Esophagus muscularis mucosa (tissue), 4 donors: ENCODE data around the gene NARF.
A peak's percentile ranks its signal among the peaks of the same experiment; 100 is the strongest.

Experiments
- CTCF ChIP-seq, 3 experiments: fragments of 200-600 bp in 2 of 3; fragments of 450-650 bp in 1 of 3; sonication (generic) in 2 of 3; IDR thresholded peaks; one replicate each; pipeline ENCODE4 v1.5.1; 2017 to 2019; ENCODE audit warnings: antibody characterized with exemption in 3 of 3, mild to moderate bottlenecking in 2 of 3, moderate library complexity in 1 of 3
- EP300 ChIP-seq: sonication (generic); formaldehyde crosslinking; IDR thresholded peaks from one replicate; pipeline ENCODE4 v1.6.1; 2017; ENCODE audit warnings: antibody characterized with exemption
- POLR2AphosphoS5 ChIP-seq, 2 donors: sonication (generic); formaldehyde crosslinking; IDR thresholded peaks; one replicate each; pipeline ENCODE4 v1.6.1; 2017; ENCODE audit warnings: antibody characterized with exemption in 2 of 2

GRCh38 chr17:82489117-82489516 lies 30.6 kb downstream of the NARF start:
- TF ChIP-seq EP300 (no peak), CTCF (IDR thresholded peaks at IDR 0.05) (no peak), POLR2AphosphoS5 (IDR thresholded peaks at IDR 0.05) (peak in 1 of 2 donors; percentile 36)
